ENCODE results near the gene ACTL10. TPM values are rescaled to one million over a fixed set of nuclear protein-coding genes. Genes with fewer than 3 reads are reported as not detected.
"Not testable (repeated sequence)": the region's sequence is repeated elsewhere in the genome, so short reads cannot be mapped to it uniquely, and the experiment has no call there.

Gene ACTL10
- total RNA-seq, 2 donors from 2014 or later = 1.7 to 4.3 TPM

DNA sequence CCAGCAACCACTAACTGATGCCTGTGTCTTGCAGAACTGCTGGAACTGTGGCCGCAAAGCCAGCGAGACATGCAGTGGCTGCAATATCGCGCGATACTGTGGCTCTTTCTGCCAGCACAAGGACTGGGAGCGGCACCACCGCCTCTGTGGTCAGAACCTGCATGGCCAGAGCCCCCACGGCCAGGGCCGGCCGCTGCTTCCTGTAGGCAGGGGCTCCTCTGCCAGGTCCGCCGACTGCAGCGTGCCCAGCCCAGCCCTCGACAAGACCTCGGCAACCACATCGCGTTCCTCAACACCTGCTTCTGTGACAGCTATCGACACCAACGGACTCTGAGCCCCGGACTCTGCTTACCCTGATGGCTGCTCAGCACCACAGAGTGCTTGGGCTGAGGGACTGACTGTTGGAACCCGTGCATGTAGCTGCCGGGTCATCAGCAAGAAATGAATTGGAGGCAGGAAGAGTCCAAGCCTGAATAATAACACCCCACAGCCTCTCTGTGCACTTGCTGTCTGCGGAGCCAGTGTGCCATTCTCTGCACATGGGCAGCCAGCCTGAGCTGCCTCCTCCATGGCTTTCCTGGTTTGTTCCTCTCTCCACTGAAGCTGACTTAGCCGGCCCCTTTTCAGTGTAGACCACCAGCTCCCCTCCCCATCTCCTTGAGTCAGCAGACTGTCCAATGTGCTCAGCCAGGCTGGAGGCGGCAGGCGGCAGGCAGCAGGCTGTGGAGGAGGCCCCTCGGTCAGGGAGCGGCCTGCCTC is 22.3 kb upstream of the ACTL10 start:
- Mint-ChIP-seq H3K27me3 (no peaks in the 10 kb centered on the region), H3K4me3 (no peak overlapping the region), H3K4me1 (ENCODE audit: low read depth in 2 of 2) (peaks cover 6 to 7% of the 10 kb centered on the region in 2 donors), H3K9me3 (no peaks in the 10 kb centered on the region), H3K27ac (no peak overlapping the region), H3K36me3 (peaks cover 7% of the 10 kb centered on the region)
- ATAC-seq = no peak
- DNase-seq (ENCODE audit: low spot score) = no peak

DNA sequence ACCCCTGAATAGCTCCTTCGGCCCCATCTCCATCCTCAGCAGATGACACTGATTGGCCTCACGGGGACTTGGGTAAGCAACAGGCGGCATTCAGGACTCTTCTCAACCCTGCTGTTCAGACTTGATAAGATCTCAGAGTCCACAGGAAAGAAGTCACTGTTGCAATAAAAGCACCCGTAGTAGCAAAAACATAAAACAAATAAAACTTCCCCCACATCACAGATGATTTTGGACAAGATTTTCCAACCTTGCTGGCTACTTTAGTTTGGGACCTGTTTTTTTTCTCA is 21.7 kb upstream of the ACTL10 start:
- Mint-ChIP-seq H3K9me3 (no peaks in the 10 kb centered on the region), H3K4me3 (no peak overlapping the region), H3K27ac (no peak overlapping the region), H3K36me3 (peaks cover 2% of the 10 kb centered on the region), H3K27me3 (no peaks in the 10 kb centered on the region), H3K4me1 (ENCODE audit: low read depth in 2 of 2) (peaks cover 6 to 7% of the 10 kb centered on the region in 2 donors)
- ATAC-seq (no peak), DNase-seq (ENCODE audit: low spot score) (no peak)

DNA sequence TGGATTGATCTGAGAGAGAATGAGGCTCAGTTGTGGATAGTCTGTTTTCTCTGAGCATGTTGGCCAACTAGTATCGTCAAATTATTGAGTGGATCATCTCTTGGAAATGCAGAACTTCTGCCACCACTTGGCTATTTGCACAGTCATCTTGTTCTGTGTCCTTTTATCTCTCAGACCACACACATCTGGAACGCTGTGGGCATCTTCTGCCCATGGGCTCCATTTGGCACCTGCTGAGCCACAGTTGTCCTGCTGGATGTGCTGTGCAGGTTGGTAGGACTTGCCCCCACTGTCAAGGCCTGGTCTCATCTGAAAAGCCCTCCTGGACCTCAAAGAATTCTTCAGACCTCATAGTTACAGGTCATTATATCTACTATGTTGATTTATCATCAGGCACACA is 21.3 kb upstream of the ACTL10 start:
- H3K27ac Mint-ChIP-seq = peak overlapping the region in 1 of 2 donors; percentile 53
- no peak for ATAC-seq

DNA sequence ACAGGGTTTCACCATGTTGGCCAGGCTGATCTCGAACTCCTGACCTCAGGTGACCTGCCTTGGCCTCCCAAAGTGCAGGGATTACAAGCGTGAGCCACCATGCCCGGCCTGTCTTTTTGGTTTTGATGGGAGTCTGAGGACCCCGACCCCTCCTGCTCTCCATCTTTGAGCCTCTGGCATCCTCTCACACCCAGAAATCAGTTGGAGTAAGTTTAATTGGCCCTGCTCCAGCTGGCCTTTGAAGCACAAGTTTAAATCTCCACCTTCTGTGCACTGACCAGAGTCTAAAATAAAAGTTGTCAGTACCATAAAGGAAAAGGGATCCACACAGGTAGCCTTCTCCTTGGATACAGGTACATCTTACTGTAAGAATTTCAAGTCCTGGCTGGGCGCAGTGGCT is 20.6 kb upstream of the ACTL10 start:
- DNase-seq (ENCODE audit: low spot score) = no peak
- Mint-ChIP-seq H3K27ac (no peak overlapping the region), H3K27me3 (no peaks in the 10 kb centered on the region), H3K4me3 (no peak overlapping the region), H3K4me1 (ENCODE audit: low read depth in 2 of 2) (peaks cover 6 to 7% of the 10 kb centered on the region in 2 donors), H3K9me3 (no peaks in the 10 kb centered on the region), H3K36me3 (no peaks in the 10 kb centered on the region)
- ATAC-seq = no peak

More for the DNA sequence above, 21.3 kb upstream of the ACTL10 start:
- no peaks in the 10 kb centered on the region for H3K36me3 Mint-ChIP-seq
- H3K27me3 Mint-ChIP-seq = no peaks in the 10 kb centered on the region
- DNase-seq (ENCODE audit: low spot score) = no peak
- H3K4me3 Mint-ChIP-seq = no peak overlapping the region
- H3K4me1 Mint-ChIP-seq (ENCODE audit: low read depth in 2 of 2) = peaks cover 6 to 7% of the 10 kb centered on the region in 2 donors
- H3K9me3 Mint-ChIP-seq = no peaks in the 10 kb centered on the region

DNA sequence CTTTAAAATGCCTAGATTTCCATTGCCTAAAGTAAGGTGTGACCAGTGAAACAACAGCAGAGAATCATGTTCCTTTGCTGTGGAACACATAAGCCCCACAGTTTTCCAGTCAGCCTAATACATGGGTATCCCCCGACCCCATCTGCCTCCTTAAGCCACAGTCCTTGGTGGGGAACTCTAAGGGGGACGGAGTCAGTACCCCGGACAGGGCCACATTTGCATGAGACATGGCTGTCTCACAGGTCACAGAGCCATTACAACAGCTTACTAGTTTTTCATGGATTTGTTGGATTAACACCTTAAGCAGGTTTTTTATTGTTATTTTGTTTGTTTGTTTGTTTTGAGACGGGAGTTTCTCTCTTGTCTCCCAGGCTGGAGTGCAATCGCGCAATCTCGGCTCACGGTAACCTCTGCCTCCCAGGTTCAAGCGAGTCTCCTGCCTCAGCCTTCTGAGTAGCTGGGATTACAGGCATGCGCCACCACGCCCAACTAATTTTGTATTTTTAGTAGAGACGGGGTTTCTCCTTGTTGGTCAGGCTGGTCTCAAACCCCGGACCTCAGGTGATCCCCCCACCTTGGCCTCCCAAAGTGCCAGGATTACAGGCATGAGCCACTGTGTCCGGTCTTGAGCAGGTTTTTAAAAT is 19.7 kb upstream of the ACTL10 start:
- not testable (repeated sequence) for H3K9me3 Mint-ChIP-seq; H3K27ac Mint-ChIP-seq; H3K4me3 Mint-ChIP-seq; H3K36me3 Mint-ChIP-seq; H3K27me3 Mint-ChIP-seq; DNase-seq (ENCODE audit: low spot score); H3K4me1 Mint-ChIP-seq (ENCODE audit: low read depth in 2 of 2); ATAC-seq

DNA sequence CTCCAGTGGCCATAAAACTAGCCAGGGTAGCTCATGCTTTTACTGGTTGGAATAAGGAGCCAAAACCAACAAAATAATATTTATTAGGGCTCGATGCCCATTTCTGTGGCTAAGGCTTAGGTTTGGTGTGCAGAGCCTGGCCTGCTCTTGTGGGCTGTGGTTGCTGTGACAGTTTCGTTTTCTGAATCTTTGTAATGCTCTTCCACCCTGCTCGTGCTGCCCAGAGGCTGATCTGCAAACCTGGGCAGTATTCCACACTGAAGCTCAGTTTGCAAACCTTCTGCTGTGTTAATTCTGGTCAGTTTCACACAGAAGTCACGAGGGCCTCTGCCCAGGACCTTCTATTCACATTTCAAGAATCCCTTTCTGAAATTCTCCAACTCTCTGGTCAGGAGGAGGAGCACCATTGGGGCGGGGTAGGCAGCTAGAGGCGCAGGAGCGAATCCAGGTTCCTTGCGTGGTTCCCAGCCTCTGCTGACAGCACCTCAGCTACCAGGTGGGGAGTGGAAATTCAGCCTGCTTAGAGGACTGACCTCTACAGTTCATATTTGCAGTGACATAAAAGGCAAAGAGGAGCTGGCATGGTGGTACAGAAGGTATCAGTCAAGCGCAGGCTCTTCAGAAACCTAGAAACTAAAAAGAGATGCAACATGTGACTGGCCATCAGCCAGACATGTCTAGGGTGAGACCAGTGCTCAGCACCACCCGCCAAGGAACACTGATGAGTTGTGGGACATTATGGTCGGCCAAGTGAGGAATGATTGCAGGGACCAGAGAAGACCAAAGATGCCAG is 18.9 kb upstream of the ACTL10 start:
- peaks cover 7 to 10% of the 10 kb centered on the region in 2 donors for H3K4me1 Mint-ChIP-seq (ENCODE audit: low read depth in 2 of 2)
- DNase-seq (ENCODE audit: low spot score) (no peak), ATAC-seq (peak; percentile 78 to 84)
- peak overlapping the region; percentile 49 for H3K4me3 Mint-ChIP-seq
- peak overlapping the region in 1 of 2 donors; percentile 56 for H3K27ac Mint-ChIP-seq
- no peaks in the 10 kb centered on the region for H3K36me3 Mint-ChIP-seq
- no peaks in the 10 kb centered on the region for H3K9me3 Mint-ChIP-seq
- H3K27me3 Mint-ChIP-seq = no peaks in the 10 kb centered on the region

DNA sequence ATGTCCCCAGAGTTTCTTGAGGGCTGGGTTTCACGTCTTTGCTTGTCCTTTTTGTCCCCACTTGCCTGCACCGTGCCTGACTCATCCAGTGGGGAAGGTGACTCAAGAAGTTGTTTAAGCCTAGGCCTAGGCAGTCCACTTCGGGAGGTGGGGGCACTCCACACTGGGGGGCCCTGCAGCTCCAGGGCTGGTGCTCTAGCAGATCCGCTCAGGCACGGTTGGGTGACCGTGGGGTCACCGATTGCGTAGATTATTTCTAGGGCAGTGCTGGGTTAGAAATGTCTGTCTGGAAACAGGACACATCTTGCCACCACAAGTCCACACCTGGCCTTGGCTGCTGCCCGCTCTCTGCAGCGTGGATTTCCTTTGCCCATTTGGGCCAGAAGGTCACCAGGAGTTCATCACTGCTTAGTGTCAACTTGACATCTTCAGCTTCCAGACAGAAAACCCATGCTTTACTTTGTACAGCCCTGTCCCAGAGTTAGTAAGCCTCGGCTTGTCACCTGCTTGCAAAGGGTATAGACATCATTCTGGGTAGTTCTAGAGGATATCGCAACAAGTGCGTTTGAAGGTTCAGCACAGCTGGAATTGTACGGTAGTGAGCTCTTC is 18.2 kb upstream of the ACTL10 start:
- Mint-ChIP-seq H3K4me1 (ENCODE audit: low read depth in 2 of 2) (peaks cover 7 to 11% of the 10 kb centered on the region in 2 donors), H3K27ac (no peak overlapping the region), H3K27me3 (no peaks in the 10 kb centered on the region), H3K9me3 (no peaks in the 10 kb centered on the region), H3K36me3 (no peaks in the 10 kb centered on the region), H3K4me3 (no peak overlapping the region)
- ATAC-seq = no peak
- DNase-seq (ENCODE audit: low spot score) = no peak

DNA sequence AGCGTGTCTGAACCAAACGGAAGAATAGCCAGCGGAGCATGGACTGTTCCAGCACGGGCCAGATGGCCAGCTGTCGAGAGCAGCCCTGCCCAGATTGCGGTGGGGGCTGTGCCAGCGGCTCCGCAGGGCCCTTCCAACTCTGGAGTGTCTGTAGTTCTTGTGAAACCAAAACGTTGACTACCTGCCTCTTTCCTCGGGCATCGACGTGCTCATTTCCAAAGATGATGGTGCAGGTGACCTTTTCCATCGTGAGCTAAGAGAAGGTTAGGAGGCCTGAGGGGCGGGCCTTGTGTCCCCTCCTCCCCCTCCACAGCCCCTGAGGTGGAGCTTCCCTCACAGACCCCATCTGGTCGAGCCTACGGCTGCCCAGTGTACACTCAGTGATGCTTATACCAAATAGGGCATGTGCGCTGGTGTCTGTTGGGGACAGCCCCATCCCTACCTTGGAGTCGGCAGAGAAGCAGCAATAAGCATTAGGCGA is 17.5 kb upstream of the ACTL10 start:
- Mint-ChIP-seq H3K27me3 (no peaks in the 10 kb centered on the region), H3K4me3 (no peak overlapping the region), H3K4me1 (ENCODE audit: low read depth in 2 of 2) (peaks cover 7 to 11% of the 10 kb centered on the region in 2 donors), H3K36me3 (no peaks in the 10 kb centered on the region), H3K27ac (no peak overlapping the region), H3K9me3 (no peaks in the 10 kb centered on the region)
- DNase-seq (ENCODE audit: low spot score) (no peak), ATAC-seq (no peak)

DNA sequence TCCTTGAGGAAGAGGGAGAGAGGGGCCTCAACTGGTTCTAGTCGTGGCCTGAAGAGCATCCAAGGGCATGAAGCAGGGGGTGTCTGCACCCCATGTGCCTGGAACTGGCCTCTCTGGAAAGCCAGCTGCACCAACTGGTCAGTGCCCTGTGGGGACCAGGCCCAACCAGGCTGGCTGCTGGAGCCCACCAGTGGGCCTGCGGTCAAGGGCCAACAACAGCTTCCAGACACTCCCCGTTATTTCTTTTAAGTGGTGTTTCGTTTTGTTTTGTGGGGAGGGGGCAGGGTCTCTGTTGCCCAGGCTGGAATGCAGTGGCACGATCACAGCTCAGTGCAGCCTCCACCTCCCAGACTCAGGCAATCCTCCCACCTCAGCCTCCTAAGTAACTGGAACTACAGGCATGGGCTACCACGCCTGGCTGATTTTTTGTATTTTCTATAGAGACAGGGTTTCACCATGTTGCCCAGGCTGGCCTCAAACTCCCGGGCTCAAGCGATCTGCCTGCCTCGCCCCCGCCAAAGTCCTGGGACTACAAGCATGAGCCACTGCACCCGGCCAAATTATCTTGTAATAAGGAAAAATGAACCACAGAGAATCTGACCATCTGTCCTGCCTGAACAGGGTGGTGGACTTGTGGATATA is 16.5 kb upstream of the ACTL10 start:
- H3K36me3 Mint-ChIP-seq = no peaks in the 10 kb centered on the region
- no peak for ATAC-seq
- no peaks in the 10 kb centered on the region for H3K9me3 Mint-ChIP-seq
- no peaks in the 10 kb centered on the region for H3K27me3 Mint-ChIP-seq
- peaks cover 7 to 11% of the 10 kb centered on the region in 2 donors for H3K4me1 Mint-ChIP-seq (ENCODE audit: low read depth in 2 of 2)
- DNase-seq (ENCODE audit: low spot score) = no peak
- H3K4me3 Mint-ChIP-seq = no peak overlapping the region
- no peak overlapping the region for H3K27ac Mint-ChIP-seq

DNA sequence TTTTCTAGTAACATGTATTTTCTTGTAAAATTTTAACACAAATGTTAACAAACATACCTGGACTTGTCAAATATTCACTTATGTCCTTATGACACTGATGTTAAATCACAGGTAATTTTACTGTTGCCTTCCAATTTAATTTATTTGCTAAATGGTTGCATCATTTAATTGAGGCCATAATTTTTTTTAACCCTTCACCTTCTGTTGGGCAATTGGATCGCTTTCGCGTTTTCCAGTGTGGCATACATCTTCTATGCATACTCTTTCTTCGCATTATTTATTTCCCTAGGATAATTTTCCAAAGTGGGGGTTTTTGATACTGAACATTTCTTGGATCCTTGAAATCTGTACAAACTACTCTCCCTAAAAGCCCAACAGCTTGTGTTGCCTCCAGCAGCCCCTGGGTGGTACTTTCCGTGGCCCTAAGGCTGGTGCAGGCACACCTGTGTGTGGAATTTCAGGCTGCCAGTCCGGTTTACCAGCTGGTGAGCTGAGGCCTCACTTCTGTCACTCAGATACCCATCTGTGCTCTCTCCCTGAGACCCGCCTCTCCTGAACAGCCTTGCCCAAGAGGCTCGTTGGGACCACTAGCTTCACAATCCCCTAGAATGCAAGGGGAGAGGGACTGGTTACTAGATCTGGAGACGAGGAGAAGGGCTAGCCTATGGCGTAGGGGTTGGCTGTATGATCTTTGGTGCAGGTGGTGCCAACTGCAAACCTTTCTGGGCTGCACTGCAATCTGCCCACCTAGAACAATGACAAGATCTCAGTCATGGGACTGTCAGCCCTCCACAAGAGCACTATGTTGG is 15.8 kb upstream of the ACTL10 start:
- H3K9me3 Mint-ChIP-seq = no peaks in the 10 kb centered on the region
- peaks cover 7 to 11% of the 10 kb centered on the region in 2 donors for H3K4me1 Mint-ChIP-seq (ENCODE audit: low read depth in 2 of 2)
- H3K27ac Mint-ChIP-seq = peak overlapping the region in 1 of 2 donors; percentile 45
- DNase-seq (ENCODE audit: low spot score) (no peak), ATAC-seq (no peak)
- no peaks in the 10 kb centered on the region for H3K36me3 Mint-ChIP-seq
- no peak overlapping the region for H3K4me3 Mint-ChIP-seq
- H3K27me3 Mint-ChIP-seq = no peaks in the 10 kb centered on the region

DNA sequence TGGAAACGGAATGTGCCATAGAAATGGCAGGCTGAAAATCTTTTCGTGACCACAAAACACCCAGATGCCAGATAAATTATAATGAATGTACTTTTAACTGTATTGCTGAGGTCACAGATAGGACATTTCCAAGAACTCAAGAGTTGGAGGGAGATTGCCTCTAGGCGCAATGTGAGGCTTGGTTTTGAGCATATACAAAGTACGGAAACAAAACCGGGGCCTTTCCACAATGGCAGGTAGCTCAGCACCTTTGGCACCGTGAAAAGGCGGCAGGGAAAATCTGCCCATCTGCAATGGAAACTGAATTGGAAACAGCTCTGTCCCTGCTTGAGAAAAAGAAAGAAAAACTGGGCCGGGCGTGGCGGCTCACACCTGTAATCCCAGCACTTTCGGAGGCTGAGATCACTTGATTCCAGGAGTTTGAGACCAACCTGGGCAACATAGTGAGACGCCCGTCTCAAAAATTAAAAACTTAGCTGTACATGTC is 15.1 kb upstream of the ACTL10 start:
- Mint-ChIP-seq H3K4me3 (peak overlapping the region; percentile 12), H3K27me3 (no peaks in the 10 kb centered on the region), H3K36me3 (no peaks in the 10 kb centered on the region), H3K9me3 (no peaks in the 10 kb centered on the region), H3K27ac (peak overlapping the region in 1 of 2 donors; percentile 45), H3K4me1 (ENCODE audit: low read depth in 2 of 2) (peaks cover 7 to 11% of the 10 kb centered on the region in 2 donors)
- ATAC-seq = no peak
- no peak for DNase-seq (ENCODE audit: low spot score)

DNA sequence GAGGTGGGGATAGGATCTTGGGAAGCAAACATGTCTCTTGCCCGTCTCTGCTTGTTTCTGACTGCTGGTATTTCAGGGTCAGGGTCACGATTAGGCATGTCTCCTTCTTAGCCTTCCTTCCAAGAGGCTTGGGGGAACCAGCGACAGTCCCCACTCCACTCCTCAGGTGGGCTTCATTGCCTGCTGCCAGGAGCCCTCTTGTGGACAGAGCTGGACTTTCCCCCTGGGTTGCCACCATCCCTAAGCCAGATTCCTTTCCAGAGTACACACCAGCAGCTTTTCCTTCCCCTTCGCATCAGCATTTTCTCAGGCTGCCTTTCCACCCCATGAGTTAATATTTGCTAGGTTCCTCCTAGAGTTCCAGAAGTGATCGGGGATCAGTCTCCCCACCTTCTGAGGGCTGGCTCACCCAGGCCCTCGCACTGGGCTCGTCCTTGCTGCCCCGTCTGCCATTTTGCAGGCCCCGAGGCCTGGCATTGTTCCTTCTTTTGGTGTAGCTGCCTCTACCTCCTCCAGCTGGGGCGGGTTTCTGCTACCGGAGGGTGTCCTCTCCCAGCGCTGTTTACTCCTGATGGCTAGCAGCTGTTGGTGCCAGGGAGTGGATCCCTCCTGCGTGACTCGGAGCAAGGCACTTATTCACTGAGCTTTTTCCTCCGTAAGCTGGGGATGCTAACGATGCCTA is 13.4 kb upstream of the ACTL10 start:
- ATAC-seq (peak in 1 of 2 donors; percentile 28), DNase-seq (ENCODE audit: low spot score) (no peak)
- H3K27ac Mint-ChIP-seq = no peak overlapping the region
- H3K4me1 Mint-ChIP-seq (ENCODE audit: low read depth in 2 of 2) = peaks cover 0 to 5% of the 10 kb centered on the region in 2 donors
- no peaks in the 10 kb centered on the region for H3K27me3 Mint-ChIP-seq
- H3K36me3 Mint-ChIP-seq = no peaks in the 10 kb centered on the region
- no peak overlapping the region for H3K4me3 Mint-ChIP-seq
- H3K9me3 Mint-ChIP-seq = no peaks in the 10 kb centered on the region

All from natural killer cell treated with Interleukin-12 subunit alpha and Interleukin-12 subunit beta and Interleukin-15 and Interleukin-18, amount 100 ng/mL, for 72 hours (primary cell).